GM23338 (cell line): ENCODE data around the gene PRMT7. TPM values are rescaled to one million over a fixed set of nuclear protein-coding genes. Genes with fewer than 3 reads are reported as not detected.

ENCODE experiments used
- ATAC-seq: fragments of 200-7000 bp; cut with Tn5 transposase; 3 replicates; pipeline ENCODE4 v1.9.1; 2020
- DNase-seq: peaks from one replicate; pipeline ENCODE4 v3.0.0-alpha.2; 2015; ENCODE audit warnings: low spot score
- H2AFZ ChIP-seq: fragments of 200-600 bp; sonication (generic); 2 replicates; pipeline ENCODE4 v1.8.0; 2016; ENCODE audit warnings: antibody characterized with exemption, mild to moderate bottlenecking, moderate library complexity
- H3F3A ChIP-seq: fragments of 200-600 bp; sonication (generic); replicated peaks from 2 replicates; pipeline ENCODE4 v1.8.0; 2017; ENCODE audit warnings: antibody characterized with exemption, mixed run types, low read depth
- H3K27ac ChIP-seq: fragments of 200-600 bp; sonication (generic); 2 replicates; pipeline ENCODE4 v1.6.1; 2016; ENCODE audit warnings: low read depth
- H3K27me3 ChIP-seq: fragments of 200-600 bp; sonication (generic); 2 replicates; pipeline ENCODE4 v1.8.0; 2016; ENCODE audit warnings: mild to moderate bottlenecking, mixed run types, moderate library complexity; ENCODE audit not compliant: insufficient read depth
- H3K36me3 ChIP-seq: fragments of 200-600 bp; sonication (generic); 2 replicates; pipeline ENCODE4 v1.8.0; 2016; ENCODE audit warnings: mild to moderate bottlenecking; ENCODE audit not compliant: insufficient read depth
- H3K4me1 ChIP-seq: fragments of 200-600 bp; sonication (generic); 2 replicates; pipeline ENCODE4 v1.8.0; 2016; ENCODE audit warnings: mild to moderate bottlenecking, moderate library complexity; ENCODE audit not compliant: insufficient read depth
- H3K4me2 ChIP-seq: fragments of 200-600 bp; sonication (generic); 2 replicates; pipeline ENCODE4 v1.7.1; 2017; ENCODE audit warnings: mixed run types
- H3K4me3 ChIP-seq: fragments of 200-600 bp; sonication (generic); 2 replicates; pipeline ENCODE4 v1.6.1; 2016; ENCODE audit warnings: mixed run types
- H3K79me2 ChIP-seq: fragments of 200-600 bp; sonication (generic); replicated peaks from 2 replicates; pipeline ENCODE4 v1.8.0; 2017; ENCODE audit warnings: mild to moderate bottlenecking; ENCODE audit not compliant: insufficient read depth
- H3K9me2 ChIP-seq: fragments of 200-600 bp; sonication (generic); 2 replicates; pipeline ENCODE4 v1.8.0; 2017; ENCODE audit not compliant: insufficient read depth
- H4K20me1 ChIP-seq: fragments of 200-600 bp; sonication (generic); replicated peaks from 2 replicates; pipeline ENCODE4 v1.8.0; 2017; ENCODE audit warnings: mild to moderate bottlenecking; ENCODE audit not compliant: insufficient read depth
- H3K27ac Mint-ChIP-seq: 2 replicates; pipeline ENCODE4 v1.8.0; 2020; ENCODE audit warnings: inconsistent platforms, mild to moderate bottlenecking, moderate library complexity, mixed read lengths
- H3K27me3 Mint-ChIP-seq: 3 replicates; pipeline ENCODE4 v1.8.0; 2022; ENCODE audit warnings: low read depth, mild to moderate bottlenecking, moderate library complexity, mixed read lengths, inconsistent platforms; ENCODE audit not compliant: insufficient read depth, poor library complexity
- H3K36me3 Mint-ChIP-seq: 3 replicates; pipeline ENCODE4 v1.8.0; 2021; ENCODE audit warnings: low read depth, mild to moderate bottlenecking, inconsistent platforms, moderate library complexity, mixed read lengths
- H3K4me1 Mint-ChIP-seq: 3 replicates; pipeline ENCODE4 v1.8.0; 2020; ENCODE audit warnings: mild to moderate bottlenecking, inconsistent platforms, mixed read lengths
- H3K4me3 Mint-ChIP-seq: 3 replicates; pipeline ENCODE4 v1.8.0; 2021; ENCODE audit warnings: moderate library complexity, mild to moderate bottlenecking, inconsistent platforms, mixed read lengths
- H3K9me3 Mint-ChIP-seq: 3 replicates; pipeline ENCODE4 v1.8.0; 2020; ENCODE audit warnings: moderate library complexity, mild to moderate bottlenecking, inconsistent platforms, mixed read lengths
- CREB1 ChIP-seq: fragments of 250-450 bp; sonication (Bioruptor Pico); IDR thresholded peaks from 2 replicates; pipeline ENCODE4 v1.5.0; 2020; ENCODE audit warnings: low read depth, mild to moderate bottlenecking, moderate library complexity
- EZH2 ChIP-seq: fragments of 200-600 bp; sonication (generic); IDR thresholded peaks from one replicate; pipeline ENCODE4 v1.8.0; 2017; ENCODE audit warnings: antibody characterized with exemption, mild to moderate bottlenecking, low read depth; ENCODE audit not compliant: unreplicated experiment
- EZH2phosphoT487 ChIP-seq: fragments of 200-600 bp; sonication (generic); IDR thresholded peaks from one replicate; pipeline ENCODE4 v1.8.1; 2018; ENCODE audit warnings: antibody characterized with exemption; ENCODE audit not compliant: unreplicated experiment
- JUNB ChIP-seq: IDR thresholded peaks from one replicate; pipeline ENCODE4 v1.6.1; 2016; ENCODE audit warnings: antibody characterized with exemption; ENCODE audit not compliant: unreplicated experiment
- NANOG ChIP-seq: IDR thresholded peaks from 2 replicates; pipeline ENCODE4 v1.6.1; 2016; ENCODE audit warnings: antibody characterized with exemption, borderline replicate concordance
- POLR2AphosphoS5 ChIP-seq: IDR thresholded peaks from 2 replicates; pipeline ENCODE4 v1.6.1; 2016; ENCODE audit warnings: antibody characterized with exemption, low read depth
- STAT1 ChIP-seq: IDR thresholded peaks from one replicate; pipeline ENCODE4 v1.6.1; 2016; ENCODE audit warnings: antibody characterized with exemption; ENCODE audit not compliant: unreplicated experiment
- ZNF114 ChIP-seq: fragments of 250-450 bp; sonication (Bioruptor Pico); IDR thresholded peaks from 2 replicates; pipeline ENCODE4 v1.5.0; 2020; ENCODE audit warnings: mild to moderate bottlenecking, moderate library complexity
- ZNF331 ChIP-seq: fragments of 250-450 bp; sonication (Bioruptor Pico); IDR thresholded peaks from 2 replicates; pipeline ENCODE4 v1.5.0; 2020; ENCODE audit warnings: low read depth, mild to moderate bottlenecking, moderate library complexity
- polyA plus RNA-seq: library from polyadenylated mRNA; unstranded; fragments of >200 nt; fragmentation: Nextera tagmentation; extraction: Ambion mirVana; gene quantifications from 2 replicates; pipeline ENCODE4 v1.2.1, GENCODE V29; 2016
- total RNA-seq: library from RNA; depleted of rRNA; stranded (reverse); fragments of >200 nt; shearing (Covaris generic); gene quantifications from 2 replicates; pipeline ENCODE4 v1.2.3, GENCODE V29; 2014
- TF ChIP-seq, protein P1 (sequence below), 2 experiments: fragments of 200-600 bp in 1 of 2; sonication (generic) in 1 of 2; conservative IDR thresholded peaks; 2 replicates each; pipeline versions ENCODE4 v1.5.1 to v1.6.1; 2016 to 2017; ENCODE audit warnings: antibody characterized with exemption in 2 of 2, low read depth in 2 of 2, mild to moderate bottlenecking in 2 of 2, moderate library complexity in 1 of 2
- TF ChIP-seq, protein P2 (sequence below): fragments of 250-450 bp; sonication (Bioruptor Pico); IDR thresholded peaks from 2 replicates; pipeline ENCODE4 v1.5.0; 2020; ENCODE audit warnings: mild to moderate bottlenecking, moderate library complexity
- TF ChIP-seq, protein P3 (sequence below): IDR thresholded peaks from one replicate; pipeline ENCODE4 v1.6.1; 2018; ENCODE audit warnings: antibody characterized with exemption; ENCODE audit not compliant: unreplicated experiment
- TF ChIP-seq, protein P4 (sequence below): IDR thresholded peaks from 2 replicates; pipeline ENCODE4 v1.6.1; 2016; ENCODE audit warnings: antibody characterized with exemption

Gene PRMT7
- total and polyA plus RNA-seq, 2 experiments from 2014 or later, result 20.2 to 65.3 TPM

DNA sequence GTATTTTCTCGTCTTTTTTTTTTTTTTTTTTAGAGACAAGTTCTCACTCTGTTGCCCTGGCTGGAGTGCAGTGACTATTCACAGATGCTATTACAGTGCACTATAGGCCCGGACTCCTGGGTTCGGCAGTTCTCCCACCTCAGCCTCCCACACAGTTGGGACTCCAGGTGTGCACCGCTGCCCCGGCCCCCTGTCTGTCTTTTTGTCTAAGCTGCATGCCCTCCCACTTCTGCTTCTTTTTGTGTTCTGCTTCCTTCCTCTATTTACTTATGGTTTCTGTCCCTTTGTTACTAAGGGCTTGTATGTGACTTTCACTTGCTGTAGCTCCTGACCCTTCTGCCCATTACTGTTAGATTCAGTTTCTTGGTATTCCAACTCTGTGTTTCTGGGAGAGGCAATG is 26.0 kb upstream of the PRMT7 start:
- Mint-ChIP-seq H3K4me3 (no peak overlapping the region), H3K4me1 (peaks cover 2% of the 10 kb centered on the region), H3K27me3 (no peaks in the 10 kb centered on the region), H3K36me3 (peaks cover 25% of the 10 kb centered on the region), H3K9me3 (no peaks in the 10 kb centered on the region), H3K27ac (no peak overlapping the region)
- Histone ChIP-seq H3K4me2 (no peak overlapping the region), H3K9me2 (no peaks in the 10 kb centered on the region), H3K36me3 (no peaks in the 10 kb centered on the region), H3K4me3 (no peak overlapping the region), H3K79me2 (no peaks in the 10 kb centered on the region), H2AFZ (no peak overlapping the region), H3F3A (peaks cover 2% of the 10 kb centered on the region; the same call in 1 of the 2 replicates), H3K27me3 (no peaks in the 10 kb centered on the region), H3K4me1 (no peaks in the 10 kb centered on the region), H3K27ac (no peak overlapping the region), H4K20me1 (peaks cover 6% of the 10 kb centered on the region; the same call in 1 of the 2 replicates)
- no peak for TF ChIP-seq NANOG
- TF ChIP-seq ZNF114 (CRISPR knock-in tag), result no peak
- TF ChIP-seq, protein P1, sequence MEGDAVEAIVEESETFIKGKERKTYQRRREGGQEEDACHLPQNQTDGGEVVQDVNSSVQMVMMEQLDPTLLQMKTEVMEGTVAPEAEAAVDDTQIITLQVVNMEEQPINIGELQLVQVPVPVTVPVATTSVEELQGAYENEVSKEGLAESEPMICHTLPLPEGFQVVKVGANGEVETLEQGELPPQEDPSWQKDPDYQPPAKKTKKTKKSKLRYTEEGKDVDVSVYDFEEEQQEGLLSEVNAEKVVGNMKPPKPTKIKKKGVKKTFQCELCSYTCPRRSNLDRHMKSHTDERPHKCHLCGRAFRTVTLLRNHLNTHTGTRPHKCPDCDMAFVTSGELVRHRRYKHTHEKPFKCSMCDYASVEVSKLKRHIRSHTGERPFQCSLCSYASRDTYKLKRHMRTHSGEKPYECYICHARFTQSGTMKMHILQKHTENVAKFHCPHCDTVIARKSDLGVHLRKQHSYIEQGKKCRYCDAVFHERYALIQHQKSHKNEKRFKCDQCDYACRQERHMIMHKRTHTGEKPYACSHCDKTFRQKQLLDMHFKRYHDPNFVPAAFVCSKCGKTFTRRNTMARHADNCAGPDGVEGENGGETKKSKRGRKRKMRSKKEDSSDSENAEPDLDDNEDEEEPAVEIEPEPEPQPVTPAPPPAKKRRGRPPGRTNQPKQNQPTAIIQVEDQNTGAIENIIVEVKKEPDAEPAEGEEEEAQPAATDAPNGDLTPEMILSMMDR (conservative IDR thresholded peaks at IDR 0.05; ENCODE audit: low read depth in 2 of 2), result no peak
- TF ChIP-seq EZH2phosphoT487, result no peak
- no peak for TF ChIP-seq JUNB
- TF ChIP-seq, protein P2, sequence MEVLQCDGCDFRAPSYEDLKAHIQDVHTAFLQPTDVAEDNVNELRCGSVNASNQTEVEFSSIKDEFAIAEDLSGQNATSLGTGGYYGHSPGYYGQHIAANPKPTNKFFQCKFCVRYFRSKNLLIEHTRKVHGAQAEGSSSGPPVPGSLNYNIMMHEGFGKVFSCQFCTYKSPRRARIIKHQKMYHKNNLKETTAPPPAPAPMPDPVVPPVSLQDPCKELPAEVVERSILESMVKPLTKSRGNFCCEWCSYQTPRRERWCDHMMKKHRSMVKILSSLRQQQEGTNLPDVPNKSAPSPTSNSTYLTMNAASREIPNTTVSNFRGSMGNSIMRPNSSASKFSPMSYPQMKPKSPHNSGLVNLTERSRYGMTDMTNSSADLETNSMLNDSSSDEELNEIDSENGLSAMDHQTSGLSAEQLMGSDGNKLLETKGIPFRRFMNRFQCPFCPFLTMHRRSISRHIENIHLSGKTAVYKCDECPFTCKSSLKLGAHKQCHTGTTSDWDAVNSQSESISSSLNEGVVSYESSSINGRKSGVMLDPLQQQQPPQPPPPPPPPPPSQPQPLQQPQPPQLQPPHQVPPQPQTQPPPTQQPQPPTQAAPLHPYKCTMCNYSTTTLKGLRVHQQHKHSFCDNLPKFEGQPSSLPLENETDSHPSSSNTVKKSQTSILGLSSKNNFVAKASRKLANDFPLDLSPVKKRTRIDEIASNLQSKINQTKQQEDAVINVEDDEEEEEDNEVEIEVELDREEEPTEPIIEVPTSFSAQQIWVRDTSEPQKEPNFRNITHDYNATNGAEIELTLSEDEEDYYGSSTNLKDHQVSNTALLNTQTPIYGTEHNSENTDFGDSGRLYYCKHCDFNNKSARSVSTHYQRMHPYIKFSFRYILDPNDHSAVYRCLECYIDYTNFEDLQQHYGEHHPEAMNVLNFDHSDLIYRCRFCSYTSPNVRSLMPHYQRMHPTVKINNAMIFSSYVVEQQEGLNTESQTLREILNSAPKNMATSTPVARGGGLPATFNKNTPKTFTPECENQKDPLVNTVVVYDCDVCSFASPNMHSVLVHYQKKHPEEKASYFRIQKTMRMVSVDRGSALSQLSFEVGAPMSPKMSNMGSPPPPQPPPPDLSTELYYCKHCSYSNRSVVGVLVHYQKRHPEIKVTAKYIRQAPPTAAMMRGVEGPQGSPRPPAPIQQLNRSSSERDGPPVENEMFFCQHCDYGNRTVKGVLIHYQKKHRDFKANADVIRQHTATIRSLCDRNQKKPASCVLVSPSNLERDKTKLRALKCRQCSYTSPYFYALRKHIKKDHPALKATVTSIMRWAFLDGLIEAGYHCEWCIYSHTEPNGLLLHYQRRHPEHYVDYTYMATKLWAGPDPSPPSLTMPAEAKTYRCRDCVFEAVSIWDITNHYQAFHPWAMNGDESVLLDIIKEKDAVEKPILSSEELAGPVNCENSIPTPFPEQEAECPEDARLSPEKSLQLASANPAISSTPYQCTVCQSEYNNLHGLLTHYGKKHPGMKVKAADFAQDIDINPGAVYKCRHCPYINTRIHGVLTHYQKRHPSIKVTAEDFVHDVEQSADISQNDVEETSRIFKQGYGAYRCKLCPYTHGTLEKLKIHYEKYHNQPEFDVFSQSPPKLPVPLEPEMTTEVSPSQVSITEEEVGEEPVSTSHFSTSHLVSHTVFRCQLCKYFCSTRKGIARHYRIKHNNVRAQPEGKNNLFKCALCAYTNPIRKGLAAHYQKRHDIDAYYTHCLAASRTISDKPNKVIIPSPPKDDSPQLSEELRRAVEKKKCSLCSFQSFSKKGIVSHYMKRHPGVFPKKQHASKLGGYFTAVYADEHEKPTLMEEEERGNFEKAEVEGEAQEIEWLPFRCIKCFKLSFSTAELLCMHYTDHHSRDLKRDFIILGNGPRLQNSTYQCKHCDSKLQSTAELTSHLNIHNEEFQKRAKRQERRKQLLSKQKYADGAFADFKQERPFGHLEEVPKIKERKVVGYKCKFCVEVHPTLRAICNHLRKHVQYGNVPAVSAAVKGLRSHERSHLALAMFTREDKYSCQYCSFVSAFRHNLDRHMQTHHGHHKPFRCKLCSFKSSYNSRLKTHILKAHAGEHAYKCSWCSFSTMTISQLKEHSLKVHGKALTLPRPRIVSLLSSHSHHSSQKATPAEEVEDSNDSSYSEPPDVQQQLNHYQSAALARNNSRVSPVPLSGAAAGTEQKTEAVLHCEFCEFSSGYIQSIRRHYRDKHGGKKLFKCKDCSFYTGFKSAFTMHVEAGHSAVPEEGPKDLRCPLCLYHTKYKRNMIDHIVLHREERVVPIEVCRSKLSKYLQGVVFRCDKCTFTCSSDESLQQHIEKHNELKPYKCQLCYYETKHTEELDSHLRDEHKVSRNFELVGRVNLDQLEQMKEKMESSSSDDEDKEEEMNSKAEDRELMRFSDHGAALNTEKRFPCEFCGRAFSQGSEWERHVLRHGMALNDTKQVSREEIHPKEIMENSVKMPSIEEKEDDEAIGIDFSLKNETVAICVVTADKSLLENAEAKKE (CRISPR knock-in tag), result no peak
- TF ChIP-seq, protein P3, sequence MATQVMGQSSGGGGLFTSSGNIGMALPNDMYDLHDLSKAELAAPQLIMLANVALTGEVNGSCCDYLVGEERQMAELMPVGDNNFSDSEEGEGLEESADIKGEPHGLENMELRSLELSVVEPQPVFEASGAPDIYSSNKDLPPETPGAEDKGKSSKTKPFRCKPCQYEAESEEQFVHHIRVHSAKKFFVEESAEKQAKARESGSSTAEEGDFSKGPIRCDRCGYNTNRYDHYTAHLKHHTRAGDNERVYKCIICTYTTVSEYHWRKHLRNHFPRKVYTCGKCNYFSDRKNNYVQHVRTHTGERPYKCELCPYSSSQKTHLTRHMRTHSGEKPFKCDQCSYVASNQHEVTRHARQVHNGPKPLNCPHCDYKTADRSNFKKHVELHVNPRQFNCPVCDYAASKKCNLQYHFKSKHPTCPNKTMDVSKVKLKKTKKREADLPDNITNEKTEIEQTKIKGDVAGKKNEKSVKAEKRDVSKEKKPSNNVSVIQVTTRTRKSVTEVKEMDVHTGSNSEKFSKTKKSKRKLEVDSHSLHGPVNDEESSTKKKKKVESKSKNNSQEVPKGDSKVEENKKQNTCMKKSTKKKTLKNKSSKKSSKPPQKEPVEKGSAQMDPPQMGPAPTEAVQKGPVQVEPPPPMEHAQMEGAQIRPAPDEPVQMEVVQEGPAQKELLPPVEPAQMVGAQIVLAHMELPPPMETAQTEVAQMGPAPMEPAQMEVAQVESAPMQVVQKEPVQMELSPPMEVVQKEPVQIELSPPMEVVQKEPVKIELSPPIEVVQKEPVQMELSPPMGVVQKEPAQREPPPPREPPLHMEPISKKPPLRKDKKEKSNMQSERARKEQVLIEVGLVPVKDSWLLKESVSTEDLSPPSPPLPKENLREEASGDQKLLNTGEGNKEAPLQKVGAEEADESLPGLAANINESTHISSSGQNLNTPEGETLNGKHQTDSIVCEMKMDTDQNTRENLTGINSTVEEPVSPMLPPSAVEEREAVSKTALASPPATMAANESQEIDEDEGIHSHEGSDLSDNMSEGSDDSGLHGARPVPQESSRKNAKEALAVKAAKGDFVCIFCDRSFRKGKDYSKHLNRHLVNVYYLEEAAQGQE, result no peak
- TF ChIP-seq CREB1 (CRISPR knock-in tag), result no peak
- TF ChIP-seq POLR2AphosphoS5, result no peak
- no peak for TF ChIP-seq EZH2
- TF ChIP-seq ZNF331 (CRISPR knock-in tag), result no peak
- TF ChIP-seq STAT1, result no peak
- TF ChIP-seq, protein P4, sequence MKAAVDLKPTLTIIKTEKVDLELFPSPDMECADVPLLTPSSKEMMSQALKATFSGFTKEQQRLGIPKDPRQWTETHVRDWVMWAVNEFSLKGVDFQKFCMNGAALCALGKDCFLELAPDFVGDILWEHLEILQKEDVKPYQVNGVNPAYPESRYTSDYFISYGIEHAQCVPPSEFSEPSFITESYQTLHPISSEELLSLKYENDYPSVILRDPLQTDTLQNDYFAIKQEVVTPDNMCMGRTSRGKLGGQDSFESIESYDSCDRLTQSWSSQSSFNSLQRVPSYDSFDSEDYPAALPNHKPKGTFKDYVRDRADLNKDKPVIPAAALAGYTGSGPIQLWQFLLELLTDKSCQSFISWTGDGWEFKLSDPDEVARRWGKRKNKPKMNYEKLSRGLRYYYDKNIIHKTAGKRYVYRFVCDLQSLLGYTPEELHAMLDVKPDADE, result no peak
- DNase-seq, result no peak
- no peak for ATAC-seq
